Measurements from ENCODE around the gene RBMS3. TPM values are rescaled to one million over a fixed set of nuclear protein-coding genes. Genes with fewer than 3 reads are reported as not detected.
A peak's percentile ranks its signal among the peaks of the same experiment; 100 is the strongest.

The RBMS3 gene
- total RNA-seq, 4 donors from 2014 or later: 51.5 to 76.0 (median 66.6) TPM

DNA sequence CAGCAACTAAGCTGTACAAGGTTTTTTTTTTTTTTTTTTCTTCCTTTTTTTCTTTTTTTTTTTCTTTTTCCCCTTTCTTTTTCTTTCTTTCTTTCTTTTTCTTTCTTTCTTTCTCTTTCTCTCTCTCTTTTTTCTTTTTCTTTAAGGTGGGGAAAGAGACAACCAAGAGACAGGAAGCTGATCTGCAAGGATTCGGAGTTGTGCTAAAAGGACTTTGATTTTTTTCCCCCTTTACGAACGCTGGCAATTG is 148 bp downstream of the RBMS3 start:
- H3K4me3 ChIP-seq: peak overlapping the region; percentile 61 to 74
- ATAC-seq: no peak
- WGBS, 2 donors (ENCODE audit: low coverage in 1 of 2): 0% methylated on average over 1 to 3 of the region's 3 CpGs
- H3K27me3 ChIP-seq: no peaks in the 10 kb centered on the region
- TF ChIP-seq POLR2A (IDR thresholded peaks at IDR 0.05) (no peak), POLR2AphosphoS5 (IDR thresholded peaks at IDR 0.05) (no peak), EP300 (IDR thresholded peaks at IDR 0.05) (no peak)
- peaks cover 0 to 27% (median 0%) of the 10 kb centered on the region in 3 donors for H3K4me1 ChIP-seq
- H3K27ac ChIP-seq: peak overlapping the region; percentile 85 to 99 (median 88)
- no peaks in the 10 kb centered on the region for H3K9me3 ChIP-seq
- no peaks in the 10 kb centered on the region for H3K36me3 ChIP-seq

GRCh38 chr3:29281344-29282241 is 722 bp downstream of the RBMS3 start:
- Histone ChIP-seq H3K27me3 (no peaks in the 10 kb centered on the region), H3K4me3 (peak overlapping the region; percentile 61 to 74), H3K9me3 (no peaks in the 10 kb centered on the region), H3K36me3 (no peaks in the 10 kb centered on the region), H3K27ac (peak overlapping the region; percentile 85 to 99 (median 88)), H3K4me1 (peaks cover 0 to 33% (median 0%) of the 10 kb centered on the region in 3 donors)
- TF ChIP-seq CTCF (IDR thresholded peaks at IDR 0.05): no peak
- TF ChIP-seq EP300 (IDR thresholded peaks at IDR 0.05): no peak
- 0% methylated on average over 15 to 16 of the region's 18 CpGs for WGBS, 2 donors (ENCODE audit: low coverage in 1 of 2)
- no peak for ATAC-seq

GRCh38 chr3:29282427-29283230 is 1.8 kb downstream of the RBMS3 start:
- Histone ChIP-seq H3K9me3 (no peaks in the 10 kb centered on the region), H3K36me3 (no peaks in the 10 kb centered on the region), H3K27ac (peak overlapping the region; percentile 85 to 99 (median 88)), H3K27me3 (no peaks in the 10 kb centered on the region), H3K4me3 (peak overlapping the region; percentile 61 to 74), H3K4me1 (peaks cover 0 to 39% (median 0%) of the 10 kb centered on the region in 3 donors)
- no peak for ATAC-seq
- TF ChIP-seq EP300 (IDR thresholded peaks at IDR 0.05) (no peak), CTCF (IDR thresholded peaks at IDR 0.05) (no peak), POLR2A (IDR thresholded peaks at IDR 0.05) (no peak), POLR2AphosphoS5 (IDR thresholded peaks at IDR 0.05) (no peak)
- 8 to 27% methylated on average over 13 of the region's 13 CpGs for WGBS, 2 donors (ENCODE audit: low coverage in 1 of 2)

DNA sequence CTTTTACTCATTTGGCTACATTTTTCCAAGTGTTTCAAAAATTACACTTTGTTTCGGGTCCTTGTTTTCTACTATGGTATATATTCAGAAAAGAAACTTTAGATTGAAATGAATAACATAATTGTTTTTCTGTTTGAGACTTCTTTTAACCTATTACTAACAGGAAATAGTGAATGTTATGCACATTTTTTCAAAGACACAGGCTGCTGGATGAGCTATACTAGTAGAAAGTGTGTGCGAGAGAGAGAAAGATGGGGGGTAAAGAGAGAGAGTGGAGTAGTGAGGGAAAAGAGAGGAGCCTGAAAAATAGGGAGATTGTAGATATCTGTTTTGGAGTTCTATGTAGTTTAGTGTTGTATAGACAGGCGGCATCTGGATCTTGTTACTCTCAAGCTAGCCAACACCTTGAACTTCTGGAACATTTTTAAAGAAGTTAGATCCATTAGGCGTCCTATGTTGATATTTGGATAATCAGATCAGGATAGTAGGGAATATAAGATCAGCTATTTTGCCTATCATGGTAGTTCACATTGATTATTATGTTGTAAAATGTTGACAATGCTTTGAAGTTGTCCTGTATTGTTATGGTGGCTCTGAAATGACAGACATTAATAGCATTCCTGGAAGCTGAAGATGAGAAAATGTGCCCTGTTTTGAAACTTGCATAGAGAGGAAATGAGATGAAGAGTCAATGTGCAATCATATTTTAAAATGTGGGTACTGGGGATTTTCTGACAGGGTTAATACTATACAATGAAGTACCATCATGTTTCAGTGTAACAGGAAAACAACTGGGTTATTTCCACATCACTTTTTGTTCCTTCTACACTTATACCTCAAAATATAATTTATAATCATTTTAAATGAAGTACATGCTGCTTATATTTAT is 2.6 kb downstream of the RBMS3 start:
- Histone ChIP-seq H3K27ac (peak overlapping the region; percentile 85 to 99 (median 88)), H3K9me3 (no peaks in the 10 kb centered on the region), H3K36me3 (no peaks in the 10 kb centered on the region), H3K4me1 (peaks cover 0 to 42% (median 0%) of the 10 kb centered on the region in 3 donors), H3K4me3 (peak overlapping the region; percentile 61 to 74), H3K27me3 (no peaks in the 10 kb centered on the region)
- no peak for TF ChIP-seq POLR2A (IDR thresholded peaks at IDR 0.05)
- TF ChIP-seq POLR2AphosphoS5 (IDR thresholded peaks at IDR 0.05): no peak
- no peak for TF ChIP-seq CTCF (IDR thresholded peaks at IDR 0.05)
- TF ChIP-seq EP300 (IDR thresholded peaks at IDR 0.05): no peak
- 0 to 11% methylated on average over 3 to 4 of the region's 4 CpGs for WGBS, 2 donors (ENCODE audit: low coverage in 1 of 2)
- no peak for ATAC-seq

- WGBS, 2 donors (ENCODE audit: low coverage in 1 of 2): 16 to 41% methylated on average over 2 of the region's 2 CpGs
Observed at GRCh38 chr3:29284497-29284896, 3.6 kb downstream of the RBMS3 start.

More at GRCh38 chr3:29284497-29284896, 3.6 kb downstream of the RBMS3 start:
- ATAC-seq: no peak
- H3K9me3 ChIP-seq: no peaks in the 10 kb centered on the region
- peak overlapping the region; percentile 61 to 74 for H3K4me3 ChIP-seq
- no peaks in the 10 kb centered on the region for H3K27me3 ChIP-seq
- peaks cover 0 to 37% (median 0%) of the 10 kb centered on the region in 3 donors for H3K4me1 ChIP-seq
- TF ChIP-seq CTCF (IDR thresholded peaks at IDR 0.05) (no peak), POLR2A (IDR thresholded peaks at IDR 0.05) (no peak), POLR2AphosphoS5 (IDR thresholded peaks at IDR 0.05) (no peak), EP300 (IDR thresholded peaks at IDR 0.05) (no peak)
- H3K27ac ChIP-seq: peak overlapping the region in 3 of 4 donors; percentile 85 to 99 (median 89)
- H3K36me3 ChIP-seq: no peaks in the 10 kb centered on the region
